H1 (cell line): ENCODE measurements around the gene FAM81A. TPM values are rescaled to one million over a fixed set of nuclear protein-coding genes. Genes with fewer than 3 reads are reported as not detected.

Experiments
- CTCF ChIA-PET: fragments of 300-600 bp; sonication (Branson Sonifier 250); formaldehyde crosslinking; loops from one replicate; lab custom pipeline; 2021; ENCODE audit not compliant: partially characterized antibody; lab: Charles Lee
- POLR2A ChIA-PET: fragments of 300-600 bp; sonication (Branson Sonifier 250); formaldehyde crosslinking; loops from one replicate; lab custom pipeline; 2021; ENCODE audit warnings: inconsistent platforms; ENCODE audit not compliant: partially characterized antibody; lab: Charles Lee
- DNase-seq, 2 experiments: peaks; one replicate each; pipeline versions ENCODE4 v3.0.0 to v3.0.0-alpha.2; 2010 to 2022; ENCODE audit warnings: low spot score in 2 of 2, low read depth in 1 of 2, mixed read lengths in 1 of 2
- FAIRE-seq: peaks from 2 replicates; lab custom pipeline; 2011; peaks lifted over from hg19 to GRCh38; lab: Jason Lieb, UNC
- H2AFZ ChIP-seq: 2 replicates; pipeline ENCODE4 v1.8.1; 2012; ENCODE audit warnings: low read length, inconsistent platforms
- H2AK5ac ChIP-seq: 2 replicates; pipeline ENCODE4 v1.6.1; 2013; ENCODE audit warnings: low read depth, low read length
- H2BK120ac ChIP-seq: replicated peaks from 2 replicates; pipeline ENCODE3; 2013; ENCODE audit warnings: low read depth, low read length, inconsistent platforms
- H2BK12ac ChIP-seq: 2 replicates; pipeline ENCODE4 v1.6.1; 2013; ENCODE audit warnings: low read depth, low read length
- H2BK15ac ChIP-seq: 2 replicates; pipeline ENCODE4 v1.6.1; 2013; ENCODE audit warnings: low read length
- H2BK20ac ChIP-seq: 2 replicates; pipeline ENCODE4 v1.6.1; 2013; ENCODE audit warnings: low read length
- H2BK5ac ChIP-seq: 2 replicates; pipeline ENCODE4 v1.6.1; 2013; ENCODE audit warnings: low read depth, low read length
- H3K14ac ChIP-seq: 2 replicates; pipeline ENCODE4 v1.6.1; 2013; ENCODE audit warnings: inconsistent platforms; ENCODE audit not compliant: insufficient read length
- H3K18ac ChIP-seq: 2 replicates; pipeline ENCODE4 v1.6.1; 2013; ENCODE audit warnings: low read length; ENCODE audit errors: extremely low read depth
- H3K23ac ChIP-seq: 2 replicates; pipeline ENCODE4 v1.6.1; 2013; ENCODE audit warnings: inconsistent platforms; ENCODE audit not compliant: insufficient read length
- H3K23me2 ChIP-seq: 2 replicates; pipeline ENCODE4 v1.6.1; 2013; ENCODE audit warnings: low read depth, low read length
- H3K27ac ChIP-seq: 2 replicates; pipeline ENCODE4 v1.6.1; 2011; ENCODE audit warnings: low read depth, low read length, inconsistent platforms
- H3K27me3 ChIP-seq, 4 experiments: replicated peaks in 1 of 4; 1 replicate in 1 of 4; 2 replicates in 3 of 4; pipeline versions ENCODE4 v1.6.1 to v1.8.1; 2011 to 2013; ENCODE audit warnings: low read length in 3 of 4, mild to moderate bottlenecking in 3 of 4, inconsistent platforms in 2 of 4, mixed read lengths in 2 of 4, moderate library complexity in 1 of 4; ENCODE audit not compliant: control insufficient read depth in 3 of 4, insufficient read depth in 3 of 4; ENCODE audit errors: extremely low read depth in 1 of 4
- H3K36me3 ChIP-seq, 4 experiments: 2 replicates each; pipeline versions ENCODE4 v1.6.1 to v1.8.1; 2011 to 2013; ENCODE audit warnings: mild to moderate bottlenecking in 4 of 4, low read length in 3 of 4, moderate library complexity in 2 of 4, control low read depth in 1 of 4, inconsistent platforms in 1 of 4; ENCODE audit not compliant: insufficient read depth in 4 of 4, control insufficient read depth in 2 of 4
- H3K4ac ChIP-seq: replicated peaks from 2 replicates; pipeline ENCODE3; 2013; ENCODE audit warnings: low read length, low read depth, mixed read lengths, inconsistent platforms; ENCODE audit not compliant: insufficient read length
- H3K4me1 ChIP-seq, 4 experiments: replicated peaks in 1 of 4; 1 replicate in 1 of 4; 2 replicates in 3 of 4; pipeline versions ENCODE4 v1.6.1 to v1.8.1; 2011 to 2013; ENCODE audit warnings: low read length in 3 of 4, inconsistent platforms in 2 of 4, mixed read lengths in 1 of 4; ENCODE audit not compliant: insufficient read depth in 4 of 4, control insufficient read depth in 3 of 4
- H3K4me2 ChIP-seq, 2 experiments: 2 replicates each; pipeline versions ENCODE4 v1.6.1 to v1.8.1; 2011 to 2013; ENCODE audit warnings: low read depth in 2 of 2, low read length in 2 of 2, control low read depth in 1 of 2, inconsistent platforms in 1 of 2, mild to moderate bottlenecking in 1 of 2; ENCODE audit not compliant: insufficient read depth in 1 of 2
- H3K4me3 ChIP-seq, 4 experiments: fragments of 200-600, 300-600 bp in 1 of 4; sonication (generic), shearing (Covaris generic), sonication (Bioruptor Twin) in 1 of 4; 2 replicates each; pipeline versions ENCODE4 v1.5.1 to v1.8.1; 2011 to 2016; ENCODE audit warnings: low read length in 4 of 4, low read depth in 3 of 4, control low read depth in 2 of 4, inconsistent platforms in 2 of 4, mild to moderate bottlenecking in 2 of 4, mixed read lengths in 1 of 4, moderate library complexity in 1 of 4; ENCODE audit not compliant: insufficient read depth in 2 of 4; ENCODE audit errors: extremely low read depth in 1 of 4
- H3K56ac ChIP-seq: replicated peaks from 2 replicates; pipeline ENCODE3; 2013; ENCODE audit warnings: low read depth, mild to moderate bottlenecking, mixed read lengths, low read length, inconsistent platforms; ENCODE audit not compliant: insufficient read length
- H3K79me1 ChIP-seq: 2 replicates; pipeline ENCODE4 v1.6.1; 2013; ENCODE audit warnings: low read depth, low read length, control low read depth
- H3K79me2 ChIP-seq, 2 experiments: 2 replicates each; pipeline versions ENCODE4 v1.6.1 to v1.8.1; 2012 to 2013; ENCODE audit warnings: low read length in 2 of 2, mild to moderate bottlenecking in 2 of 2, inconsistent platforms in 1 of 2; ENCODE audit not compliant: insufficient read depth in 2 of 2, control insufficient read depth in 1 of 2
- H3K9ac ChIP-seq, 4 experiments: replicated peaks in 1 of 4; 1 replicate in 1 of 4; 2 replicates in 3 of 4; pipeline versions ENCODE4 v1.6.1 to v1.8.1; 2011 to 2013; ENCODE audit warnings: low read depth in 3 of 4, low read length in 3 of 4, control low read depth in 2 of 4, mild to moderate bottlenecking in 2 of 4, moderate library complexity in 2 of 4, inconsistent platforms in 1 of 4; ENCODE audit errors: extremely low read depth in 1 of 4
- H3K9me3 ChIP-seq, 2 experiments: 2 replicates each; pipeline versions ENCODE4 v1.6.1 to v1.8.1; 2012 to 2013; ENCODE audit warnings: mild to moderate bottlenecking in 2 of 2, moderate library complexity in 2 of 2, control low read depth in 1 of 2, inconsistent platforms in 1 of 2, low read depth in 1 of 2, low read length in 1 of 2, mixed read lengths in 1 of 2; ENCODE audit not compliant: insufficient read depth in 2 of 2
- H4K20me1 ChIP-seq, 2 experiments: replicated peaks in 1 of 2; 2 replicates each; pipeline versions ENCODE3 to v1.8.1; 2011 to 2013; ENCODE audit warnings: inconsistent platforms in 2 of 2, low read length in 2 of 2, mild to moderate bottlenecking in 1 of 2; ENCODE audit not compliant: insufficient read depth in 2 of 2, control insufficient read depth in 1 of 2
- H4K5ac ChIP-seq: 2 replicates; pipeline ENCODE4 v1.6.1; 2013; ENCODE audit warnings: low read length, low read depth, mixed read lengths, inconsistent platforms; ENCODE audit not compliant: insufficient read length
- H4K8ac ChIP-seq: 2 replicates; pipeline ENCODE4 v1.8.0; 2013; ENCODE audit warnings: mild to moderate bottlenecking, moderate library complexity, low read length, inconsistent platforms; ENCODE audit not compliant: insufficient read depth; ENCODE audit errors: extremely low read depth
- H4K91ac ChIP-seq: replicated peaks from 2 replicates; pipeline ENCODE3; 2013; ENCODE audit warnings: low read length, mixed read lengths, inconsistent platforms; ENCODE audit not compliant: insufficient read length
- FOSL1 ChIP-seq: IDR thresholded peaks from 2 replicates; pipeline ENCODE4 v1.6.1; 2011; ENCODE audit warnings: mild to moderate bottlenecking, low read depth, low read length, moderate library complexity; ENCODE audit not compliant: insufficient read depth
- HDAC2 ChIP-seq, 2 experiments: fragments of 300-600 bp in 1 of 2; sonication (generic) in 1 of 2; IDR thresholded peaks; 2 replicates each; pipeline ENCODE4 v1.6.1; 2011 to 2012; ENCODE audit warnings: low read depth in 2 of 2, low read length in 2 of 2, mild to moderate bottlenecking in 2 of 2, moderate library complexity in 2 of 2, borderline replicate concordance in 1 of 2, inconsistent platforms in 1 of 2
- POU5F1 ChIP-seq: IDR thresholded peaks from 2 replicates; pipeline ENCODE4 v1.6.1; 2011; ENCODE audit warnings: low read depth, mild to moderate bottlenecking, low read length, moderate library complexity
- whole genome bisulfite sequencing, 2 experiments: shearing (Covaris generic) in 1 of 2; methylation state at CpG; one replicate each; pipeline versions ENCODE4 v1.1.6 to v1.1.7; 2013 to 2015; ENCODE audit warnings: low lambda C conversion rate in 2 of 2, mixed read lengths in 2 of 2, inconsistent platforms in 1 of 2, low coverage in 1 of 2, missing lambda C conversion rate in 1 of 2; ENCODE audit not compliant: insufficient replicate concordance in 2 of 2, insufficient coverage in 1 of 2, insufficient read length in 1 of 2; ENCODE audit errors: extremely low coverage in 1 of 2, missing lambda C conversion rate in 1 of 2; 5-methylcytosine and 5-hydroxymethylcytosine counted together
- polyA plus RNA-seq, 7 experiments: library from polyadenylated mRNA; depleted of rRNA in 3 of 7; stranded (reverse) in 5 of 7; unstranded in 2 of 7; fragments of >200 nt in 5 of 7; fragments of 200-250 nt in 2 of 7; gene quantifications; 1 replicate in 5 of 7; 2 replicates in 1 of 7; 4 replicates in 1 of 7; pipeline versions ENCODE4 v1.2.1 to v1.2.3, GENCODE V29; 2011 to 2013; ENCODE audit warnings: missing spikeins in 2 of 7, mixed read lengths in 2 of 7
- total RNA-seq: library from RNA; stranded (reverse); fragmentation: NEBNext Ultra II Directional; extraction: Animal tissue kit (Norgen Biotek cat#: 25700); gene quantifications from 2 replicates; pipeline ENCODE4 v1.2.1, GENCODE V29; 2021
- TF ChIP-seq, protein P1 (sequence below): IDR thresholded peaks from 2 replicates; pipeline ENCODE4 v1.6.1; 2011; ENCODE audit warnings: low read depth, mild to moderate bottlenecking, low read length; ENCODE audit not compliant: insufficient read depth

The FAM81A gene
- total and polyA plus RNA-seq, 2 of the 8 experiments (the other 6 are each of a cell fraction or from before 2014, with no cell fraction given): 0.56 to 3.0 TPM

DNA sequence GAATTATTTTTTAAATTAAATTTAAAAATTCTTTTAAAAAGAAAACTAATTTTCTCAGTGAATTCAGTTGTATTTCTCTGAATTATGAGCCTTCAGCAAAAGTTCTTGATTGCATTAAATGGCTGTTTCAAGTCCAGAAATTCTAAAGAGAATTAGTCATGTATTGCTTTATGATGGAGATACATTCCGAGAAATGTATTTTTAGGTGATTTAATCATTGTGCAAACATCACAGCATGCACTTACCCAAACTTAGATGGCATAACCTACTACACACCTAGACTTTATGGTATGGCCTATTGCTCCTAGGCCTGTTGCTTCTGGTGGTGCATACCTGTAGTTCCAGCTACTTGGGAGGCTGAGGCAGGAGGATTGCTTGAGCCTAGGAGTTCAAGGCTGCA, 129.3 kb downstream of the FAM81A start:
- H3K36me3 ChIP-seq: no peaks in the 10 kb centered on the region
- no peak overlapping the region for H2AK5ac ChIP-seq
- H2BK120ac ChIP-seq: no peak overlapping the region
- H3K4me2 ChIP-seq: no peak overlapping the region
- POLR2A ChIA-PET: no interaction called here
- no peak overlapping the region for H2BK15ac ChIP-seq
- H3K14ac ChIP-seq: no peak overlapping the region
- no peaks in the 10 kb centered on the region for H4K20me1 ChIP-seq
- H3K23ac ChIP-seq: no peak overlapping the region
- H3K4ac ChIP-seq: no peak overlapping the region
- TF ChIP-seq POU5F1: no peak
- no peak for TF ChIP-seq HDAC2 (IDR thresholded peaks at IDR 0.05; ENCODE audit: borderline replicate concordance in 1 of 2, low read depth in 2 of 2, low read length in 2 of 2)
- TF ChIP-seq, protein P1, sequence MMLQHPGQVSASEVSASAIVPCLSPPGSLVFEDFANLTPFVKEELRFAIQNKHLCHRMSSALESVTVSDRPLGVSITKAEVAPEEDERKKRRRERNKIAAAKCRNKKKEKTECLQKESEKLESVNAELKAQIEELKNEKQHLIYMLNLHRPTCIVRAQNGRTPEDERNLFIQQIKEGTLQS: no peak
- no peak for TF ChIP-seq FOSL1
- no peak overlapping the region for H3K27ac ChIP-seq
- no peak overlapping the region for H4K5ac ChIP-seq
- H2AFZ ChIP-seq: no peak overlapping the region
- no peak overlapping the region for H4K91ac ChIP-seq
- no peak overlapping the region for H3K18ac ChIP-seq
- H3K23me2 ChIP-seq: no peaks in the 10 kb centered on the region
- H3K4me3 ChIP-seq: no peak overlapping the region
- peaks cover 3 to 11% of the 10 kb centered on the region in 2 experiments; a peak in 3 of 4 replicates for H3K9me3 ChIP-seq
- no peaks in the 10 kb centered on the region for H3K79me1 ChIP-seq
- FAIRE-seq (no peak), DNase-seq (no peak)
- no peak overlapping the region for H3K56ac ChIP-seq
- no peak overlapping the region for H3K9ac ChIP-seq
- H4K8ac ChIP-seq: no peak overlapping the region
- CTCF ChIA-PET: interaction anchor here (0.6 to 1.1 kb wide), 5 partner anchors 16 to 58 kb away, joined by 3 to 4 read pairs (median 3); no protein-coding TSS in a partner anchor
- no peak overlapping the region for H2BK5ac ChIP-seq
- no peaks in the 10 kb centered on the region for H3K4me1 ChIP-seq
- no peaks in the 10 kb centered on the region for H3K79me2 ChIP-seq
- H2BK12ac ChIP-seq: no peak overlapping the region
- H3K27me3 ChIP-seq: no peaks in the 10 kb centered on the region
- 80% methylated on average over 1 of the region's 1 CpG; no CpG with 5 or more reads in 1 of the 2 experiments for WGBS, 2 experiments
- H2BK20ac ChIP-seq: no peak overlapping the region
